HepG2 (cell line): ENCODE data around the gene MPI. TPM values are rescaled to one million over a fixed set of nuclear protein-coding genes. Genes with fewer than 3 reads are reported as not detected.

Source experiments
- BATF2 ChIP-seq: sonication (generic); formaldehyde crosslinking; IDR thresholded peaks from 2 replicates; pipeline ENCODE4 v1.8.0; 2022; ENCODE audit warnings: mild to moderate bottlenecking, missing genetic modification reagents, moderate library complexity
- CC2D1A ChIP-seq: sonication (generic); formaldehyde crosslinking; IDR thresholded peaks from 2 replicates; pipeline ENCODE4 v1.8.1; 2023; ENCODE audit warnings: mild to moderate bottlenecking, missing genetic modification reagents
- CENPT ChIP-seq: sonication (generic); formaldehyde crosslinking; IDR thresholded peaks from 2 replicates; pipeline ENCODE4 v1.8.0; 2022; ENCODE audit warnings: low read depth, mild to moderate bottlenecking, moderate library complexity, missing genetic modification reagents
- DMTF1 ChIP-seq: sonication (generic); formaldehyde crosslinking; IDR thresholded peaks from 2 replicates; pipeline ENCODE4 v1.4.0; 2020; ENCODE audit warnings: mild to moderate bottlenecking, missing genetic modification reagents
- GATAD1 ChIP-seq: IDR thresholded peaks from 2 replicates; pipeline ENCODE4 v1.6.1; 2016; ENCODE audit warnings: missing genetic modification reagents, missing compliant biosample characterization
- HNF4G ChIP-seq, 2 experiments: sonication (generic) in 1 of 2; formaldehyde crosslinking in 1 of 2; IDR thresholded peaks; 2 replicates each; pipeline versions ENCODE4 v1.4.0 to v1.6.1; 2011 to 2020; ENCODE audit warnings: borderline replicate concordance in 2 of 2, low read depth in 2 of 2, mild to moderate bottlenecking in 2 of 2, low read length in 1 of 2, missing genetic modification reagents in 1 of 2, moderate library complexity in 1 of 2
- HNRNPK ChIP-seq: fragments of 200-400 bp; formaldehyde crosslinking; IDR thresholded peaks from 2 replicates; pipeline ENCODE4 v1.6.1; 2018; ENCODE audit warnings: low read length, low read depth, moderate library complexity, mild to moderate bottlenecking; ENCODE audit not compliant: poor library complexity, severe bottlenecking
- MEF2D ChIP-seq: sonication (generic); formaldehyde crosslinking; IDR thresholded peaks from 2 replicates; pipeline ENCODE4 v1.5.1; 2020; ENCODE audit warnings: mild to moderate bottlenecking, missing genetic modification reagents
- PAWR ChIP-seq: sonication (generic); formaldehyde crosslinking; IDR thresholded peaks from 2 replicates; pipeline ENCODE4 v1.4.0; 2020; ENCODE audit warnings: missing genetic modification reagents, mild to moderate bottlenecking, borderline replicate concordance
- RARA ChIP-seq: IDR thresholded peaks from 2 replicates; pipeline ENCODE4 v1.6.1; 2016; ENCODE audit warnings: missing genetic modification reagents, missing compliant biosample characterization
- SAP130 ChIP-seq: IDR thresholded peaks from 2 replicates; pipeline ENCODE4 v1.6.1; 2016; ENCODE audit warnings: low read depth
- ZBTB42 ChIP-seq: sonication (generic); formaldehyde crosslinking; IDR thresholded peaks from 2 replicates; pipeline ENCODE4 v1.5.0; 2020; ENCODE audit warnings: mild to moderate bottlenecking, missing genetic modification reagents
- ZC3H13 ChIP-seq: sonication (generic); formaldehyde crosslinking; IDR thresholded peaks from 2 replicates; pipeline ENCODE4 v1.8.1; 2023; ENCODE audit warnings: mild to moderate bottlenecking, missing genetic modification reagents, moderate library complexity
- ZNF142 ChIP-seq: sonication (generic); formaldehyde crosslinking; IDR thresholded peaks from 2 replicates; pipeline ENCODE4 v1.4.0; 2020; ENCODE audit warnings: missing genetic modification reagents
- ZNF143 ChIP-seq: sonication (generic); formaldehyde crosslinking; IDR thresholded peaks from 2 replicates; pipeline ENCODE4 v1.4.0; 2020; ENCODE audit warnings: missing genetic modification reagents
- ZNF33B ChIP-seq: sonication (generic); formaldehyde crosslinking; IDR thresholded peaks from 2 replicates; pipeline ENCODE4 v1.5.1; 2020; ENCODE audit warnings: mild to moderate bottlenecking, missing genetic modification reagents
- ZNF577 ChIP-seq: sonication (generic); formaldehyde crosslinking; IDR thresholded peaks from 2 replicates; pipeline ENCODE4 v1.4.0; 2020; ENCODE audit warnings: mild to moderate bottlenecking, low read depth, missing genetic modification reagents, borderline replicate concordance
- ZNF724P ChIP-seq: sonication (generic); formaldehyde crosslinking; IDR thresholded peaks from 2 replicates; pipeline ENCODE4 v1.8.0; 2022; ENCODE audit warnings: missing genetic modification reagents, borderline replicate concordance
- ZNF766 ChIP-seq: sonication (generic); formaldehyde crosslinking; IDR thresholded peaks from 2 replicates; pipeline ENCODE4 v1.5.0; 2020; ENCODE audit warnings: missing genetic modification reagents, borderline replicate concordance
- ZNF782 ChIP-seq: sonication (generic); formaldehyde crosslinking; IDR thresholded peaks from 2 replicates; pipeline ENCODE4 v1.4.0; 2020; ENCODE audit warnings: missing genetic modification reagents, mild to moderate bottlenecking, borderline replicate concordance
- ZSCAN22 ChIP-seq: sonication (generic); formaldehyde crosslinking; IDR thresholded peaks from 2 replicates; pipeline ENCODE4 v1.4.0; 2020; ENCODE audit warnings: mild to moderate bottlenecking, missing genetic modification reagents
- polyA plus RNA-seq, 8 experiments: library from polyadenylated mRNA; depleted of rRNA in 3 of 8; stranded (reverse) in 7 of 8; unstranded in 1 of 8; fragments of >200 nt; fragmentation: Illumina TruSeq in 4 of 8; extraction: Trizol in 4 of 8; gene quantifications; 2 replicates each; pipeline versions ENCODE4 v1.2.1 to v1.2.3, GENCODE V29; 2011 to 2016; ENCODE audit warnings: low read depth in 4 of 8, missing spikeins in 1 of 8, mixed read lengths in 1 of 8; ENCODE audit not compliant: insufficient read depth in 1 of 8
- total RNA-seq, 5 experiments: library from RNA; depleted of rRNA; stranded (reverse); fragments of >200 nt; fragmentation: Illumina TruSeq; extraction: Trizol; gene quantifications; 2 replicates each; pipeline ENCODE4 v1.2.3, GENCODE V29; 2016; ENCODE audit warnings: low read depth in 1 of 5

The MPI gene
- total and polyA plus RNA-seq, 2 of the 13 experiments (the other 11 are each of a cell fraction or from before 2014, with no cell fraction given), result 36.9 to 63.5 TPM

DNA sequence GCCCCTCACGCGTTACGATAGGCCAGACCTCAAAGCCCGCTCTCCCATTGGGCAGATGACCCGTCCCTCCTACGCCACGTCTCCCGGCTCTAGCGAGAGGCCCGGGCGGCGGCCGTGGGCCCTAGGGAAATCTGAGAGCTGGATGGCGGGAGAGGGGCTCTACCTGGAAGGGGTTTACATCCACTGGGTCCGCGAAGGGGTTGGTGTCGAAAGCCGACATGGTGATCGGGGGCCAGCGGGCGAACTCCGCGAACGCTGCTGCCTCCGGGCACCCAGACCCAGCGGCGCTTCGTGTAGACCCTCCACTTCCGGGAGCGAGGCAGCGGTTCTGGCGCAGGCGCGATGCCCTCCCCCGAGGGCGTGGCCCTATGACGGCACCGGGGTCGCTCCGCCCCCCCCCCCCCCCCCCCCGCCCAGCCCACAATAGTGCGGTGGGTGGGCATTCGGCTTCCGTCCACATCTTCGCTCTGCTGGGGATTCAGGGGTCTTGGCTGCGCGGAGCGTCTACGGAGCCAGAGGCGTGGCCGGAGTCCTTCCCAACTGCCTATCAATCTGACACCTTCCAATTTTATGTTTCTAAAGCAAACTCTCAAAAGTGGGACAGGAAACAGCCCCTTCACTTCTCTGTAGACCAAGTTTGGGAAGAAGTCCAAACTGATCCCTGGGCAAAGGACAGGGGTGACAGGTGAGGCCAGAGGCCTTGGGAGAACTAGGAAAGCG, 16.6 kb upstream of the MPI start, which contains the start of gene SCAMP2 (continued):
- TF ChIP-seq DMTF1 (CRISPR knock-in tag), result no peak
- no peak for TF ChIP-seq RARA (CRISPR knock-in tag)
- TF ChIP-seq ZNF143 (CRISPR knock-in tag), result no peak
- TF ChIP-seq ZNF142 (CRISPR knock-in tag), result peak; percentile 53; the same call in 1 of the 2 replicates
- no peak for TF ChIP-seq ZC3H13 (CRISPR knock-in tag)
- TF ChIP-seq BATF2 (CRISPR knock-in tag), result no peak
- no peak for TF ChIP-seq ZNF577 (CRISPR knock-in tag)
- TF ChIP-seq CC2D1A (CRISPR knock-in tag), result no peak
- 0 out of 2 replicates have a peak, but pooled peaks have one; percentile 39 for TF ChIP-seq ZNF724P (CRISPR knock-in tag)
- no peak for TF ChIP-seq ZNF766
- no peak for TF ChIP-seq HNF4G (IDR thresholded peaks at IDR 0.05; ENCODE audit: borderline replicate concordance, low read depth, low read length)
- TF ChIP-seq HNF4G (CRISPR knock-in tag; IDR thresholded peaks at IDR 0.05; ENCODE audit: borderline replicate concordance, low read depth), result no peak
- no peak; the same call in 1 of the 2 replicates for TF ChIP-seq CENPT (CRISPR knock-in tag)
- TF ChIP-seq ZNF33B (CRISPR knock-in tag), result no peak
- TF ChIP-seq ZNF782 (CRISPR knock-in tag), result 0 out of 2 replicates have a peak, but pooled peaks have one; percentile 68
- no peak for TF ChIP-seq ZBTB42 (CRISPR knock-in tag)
- peak; percentile 78 for TF ChIP-seq GATAD1 (CRISPR knock-in tag)
- no peak; the same call in 1 of the 2 replicates for TF ChIP-seq MEF2D
- TF ChIP-seq PAWR (CRISPR knock-in tag), result no peak
- no peak for TF ChIP-seq ZSCAN22 (CRISPR knock-in tag)
- peak; percentile 91 for TF ChIP-seq SAP130
- TF ChIP-seq HNRNPK, result peak; percentile 94
